Right lobe of liver (tissue), 4 donors: ENCODE results near the gene CPNE4.

Source experiments
- POLR2A ChIP-seq: fragments of 450-650 bp; IDR thresholded peaks from one replicate; pipeline ENCODE4 v1.6.1; 2017; ENCODE audit warnings: antibody characterized with exemption, mild to moderate bottlenecking
- TF ChIP-seq, protein P1 (sequence below), 4 donors: fragments of 200-600 bp in 3 of 4; fragments of 450-650 bp in 1 of 4; IDR thresholded peaks; one replicate each; pipeline versions ENCODE4 v1.5.1 to v1.8.0; 2016 to 2022; ENCODE audit warnings: antibody characterized with exemption in 4 of 4, mild to moderate bottlenecking in 2 of 4
- donor health status: DM: no; HTN: no; CAD: no.
- donor health status: DM: no; HTN: no; CAD: no.
- donor health status: DM: no; HTN: yes; CAD: no.

- TF ChIP-seq, protein P1, sequence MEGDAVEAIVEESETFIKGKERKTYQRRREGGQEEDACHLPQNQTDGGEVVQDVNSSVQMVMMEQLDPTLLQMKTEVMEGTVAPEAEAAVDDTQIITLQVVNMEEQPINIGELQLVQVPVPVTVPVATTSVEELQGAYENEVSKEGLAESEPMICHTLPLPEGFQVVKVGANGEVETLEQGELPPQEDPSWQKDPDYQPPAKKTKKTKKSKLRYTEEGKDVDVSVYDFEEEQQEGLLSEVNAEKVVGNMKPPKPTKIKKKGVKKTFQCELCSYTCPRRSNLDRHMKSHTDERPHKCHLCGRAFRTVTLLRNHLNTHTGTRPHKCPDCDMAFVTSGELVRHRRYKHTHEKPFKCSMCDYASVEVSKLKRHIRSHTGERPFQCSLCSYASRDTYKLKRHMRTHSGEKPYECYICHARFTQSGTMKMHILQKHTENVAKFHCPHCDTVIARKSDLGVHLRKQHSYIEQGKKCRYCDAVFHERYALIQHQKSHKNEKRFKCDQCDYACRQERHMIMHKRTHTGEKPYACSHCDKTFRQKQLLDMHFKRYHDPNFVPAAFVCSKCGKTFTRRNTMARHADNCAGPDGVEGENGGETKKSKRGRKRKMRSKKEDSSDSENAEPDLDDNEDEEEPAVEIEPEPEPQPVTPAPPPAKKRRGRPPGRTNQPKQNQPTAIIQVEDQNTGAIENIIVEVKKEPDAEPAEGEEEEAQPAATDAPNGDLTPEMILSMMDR (IDR thresholded peaks at IDR 0.05), result no peak
- TF ChIP-seq POLR2A, result no peak
Observed at GRCh38 chr3:132022914-132023313, 11.9 kb downstream of the CPNE4 start.
